NCI-H748 (cell line): ENCODE data around the gene MYRF.

Source experiments
- DNase-seq: peaks from one replicate; lab custom pipeline; 2025; ENCODE audit not compliant: unreplicated experiment; lab: John Stamatoyannopoulos, UW

The MYRF gene

DNA sequence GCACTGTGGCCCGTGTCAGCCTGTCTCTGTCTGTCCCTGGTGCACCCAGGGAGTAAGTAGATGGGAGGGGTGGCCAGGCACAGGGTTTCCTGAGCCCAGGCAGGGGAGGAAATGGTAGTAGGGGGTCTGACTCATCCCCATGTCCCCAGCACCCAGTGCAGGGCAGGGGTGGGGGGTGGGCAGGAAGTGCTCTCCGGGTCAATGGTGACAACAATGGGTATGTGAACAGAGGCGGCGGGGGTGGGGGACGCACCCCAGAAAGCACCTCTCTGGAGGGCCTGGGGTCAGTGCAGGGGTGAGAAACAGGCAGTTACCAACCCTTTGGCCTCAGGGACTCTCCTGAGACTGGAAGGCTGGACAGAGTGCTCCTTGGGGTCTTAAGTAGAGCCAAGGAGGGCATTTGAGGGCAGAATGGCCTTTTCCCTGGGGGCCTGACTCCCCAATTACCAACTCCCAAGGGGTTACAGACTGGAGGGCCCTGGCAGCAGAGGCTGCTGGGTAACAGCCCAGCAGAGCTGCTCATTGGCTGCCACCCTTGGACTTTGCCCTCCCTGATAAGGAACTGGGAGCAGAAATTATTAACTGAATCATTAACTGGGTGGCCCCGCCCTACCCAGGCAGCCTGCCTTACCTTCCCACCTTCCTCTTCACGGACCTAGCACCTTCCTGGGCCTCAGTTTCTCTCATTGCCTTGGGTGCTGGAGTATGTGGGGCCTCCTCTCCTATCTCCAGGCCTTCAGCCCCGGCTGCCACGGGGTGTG, 4.2 kb downstream of the MYRF start:
- no peak for DNase-seq

DNA sequence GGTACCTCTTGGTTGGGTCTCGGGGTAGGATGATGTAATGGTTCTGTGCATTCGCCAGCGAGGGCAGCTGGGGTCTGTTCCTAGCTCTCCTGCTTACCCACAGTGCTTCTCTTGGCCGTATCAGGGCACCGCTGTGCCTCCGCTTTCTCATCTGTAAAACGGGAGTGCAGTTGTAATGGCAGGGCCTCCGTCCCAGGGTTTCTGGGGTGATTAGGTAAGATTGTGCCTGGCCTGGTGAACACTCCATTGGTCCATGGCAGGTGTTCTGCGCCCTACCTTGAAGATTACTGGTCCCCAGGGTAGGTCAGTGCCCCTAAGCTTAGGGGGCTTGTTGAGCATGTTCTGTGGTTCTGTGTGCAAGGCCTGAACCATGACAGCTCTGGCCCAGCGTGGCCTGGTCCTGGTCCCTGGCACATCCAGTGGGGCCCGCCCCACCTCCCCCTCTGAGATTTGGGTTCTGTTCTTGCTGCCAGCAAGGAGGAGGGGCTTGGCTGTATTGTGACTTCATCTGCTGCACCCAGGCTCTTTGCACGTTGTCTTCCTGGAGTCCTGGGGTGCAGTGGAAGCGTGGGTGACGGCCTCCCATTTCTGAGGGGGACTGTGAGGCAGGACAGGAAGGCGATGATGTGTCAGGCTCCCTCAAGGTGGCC, 4.9 kb downstream of the MYRF start:
- no peak for DNase-seq

DNA sequence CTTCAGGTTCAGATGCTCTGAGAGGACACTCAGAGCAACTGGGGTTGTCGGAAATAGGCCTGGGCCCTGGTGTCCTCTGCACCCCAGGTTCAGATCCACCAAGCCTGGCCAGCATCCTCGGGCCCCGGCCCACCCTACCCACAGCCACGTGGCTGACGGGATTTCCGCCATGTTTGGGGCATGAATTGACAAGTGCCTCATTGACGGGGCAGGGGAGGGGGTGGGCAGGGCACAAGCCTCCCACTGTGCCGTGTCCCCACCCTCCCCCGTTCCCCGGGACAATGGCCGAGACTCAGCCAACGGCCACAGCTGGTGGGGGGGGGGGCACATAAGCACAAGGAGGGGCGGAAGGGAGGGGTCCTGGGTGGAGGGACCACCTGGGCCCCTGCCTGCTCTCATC, 8.5 kb downstream of the MYRF start:
- no peak for DNase-seq

DNA sequence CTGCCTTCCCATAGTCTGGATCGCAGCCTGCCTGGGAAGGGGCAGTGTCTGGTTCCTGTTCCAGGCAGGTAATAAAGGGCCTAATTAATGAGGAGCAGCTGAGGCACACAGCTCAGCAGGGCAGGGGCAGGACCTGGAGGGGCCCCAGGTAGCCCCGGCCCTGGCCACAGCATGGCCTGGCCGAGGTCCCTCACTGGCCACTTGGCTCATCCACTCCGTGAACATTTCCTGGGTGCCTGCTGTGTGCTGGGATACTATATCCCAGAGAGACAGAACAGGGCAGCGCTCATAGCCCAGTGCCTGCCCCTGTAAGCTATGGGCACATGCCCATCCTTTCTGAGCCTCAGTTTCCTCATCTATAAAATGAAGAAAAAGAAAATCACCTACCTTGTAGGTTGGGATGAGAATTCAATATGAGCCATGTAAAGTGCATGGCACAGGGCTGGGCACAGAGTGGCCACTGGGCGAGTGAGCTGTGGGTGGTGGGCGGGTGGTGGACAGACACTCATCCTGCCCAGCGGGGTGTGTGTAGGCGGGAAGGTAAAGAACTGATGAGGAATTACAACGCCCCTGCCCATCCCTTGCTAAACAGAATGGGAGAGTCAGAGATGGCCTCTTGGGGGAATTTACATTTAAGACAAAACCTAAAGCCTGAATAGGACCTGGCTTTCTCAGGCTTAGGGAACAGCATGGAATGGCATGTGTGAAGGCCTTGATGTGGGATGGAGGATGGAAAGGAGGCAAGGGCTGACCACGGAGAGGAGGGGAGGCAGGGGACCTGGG, 9.2 kb downstream of the MYRF start:
- no peak for DNase-seq

DNA sequence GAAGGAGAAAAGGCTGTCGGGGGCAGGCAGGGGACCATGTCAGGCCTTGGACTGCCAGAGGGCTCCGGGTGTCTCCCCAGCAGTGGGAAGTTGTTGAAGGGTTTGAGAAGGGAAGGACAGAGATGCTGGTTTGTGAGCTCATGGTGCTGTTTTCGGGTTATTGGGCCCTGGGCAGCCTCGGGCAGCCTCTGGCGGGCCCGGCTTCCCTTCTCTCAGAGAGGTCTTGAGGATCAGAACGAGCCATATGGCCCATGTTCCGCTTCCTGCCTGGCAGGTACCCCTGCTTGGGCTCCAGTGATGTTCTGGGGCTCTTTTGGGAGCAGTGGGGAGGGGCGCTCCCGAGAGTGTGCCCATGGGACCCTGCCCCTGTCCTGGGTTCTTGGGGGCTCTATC, 9.8 kb downstream of the MYRF start:
- no peak for DNase-seq

DNA sequence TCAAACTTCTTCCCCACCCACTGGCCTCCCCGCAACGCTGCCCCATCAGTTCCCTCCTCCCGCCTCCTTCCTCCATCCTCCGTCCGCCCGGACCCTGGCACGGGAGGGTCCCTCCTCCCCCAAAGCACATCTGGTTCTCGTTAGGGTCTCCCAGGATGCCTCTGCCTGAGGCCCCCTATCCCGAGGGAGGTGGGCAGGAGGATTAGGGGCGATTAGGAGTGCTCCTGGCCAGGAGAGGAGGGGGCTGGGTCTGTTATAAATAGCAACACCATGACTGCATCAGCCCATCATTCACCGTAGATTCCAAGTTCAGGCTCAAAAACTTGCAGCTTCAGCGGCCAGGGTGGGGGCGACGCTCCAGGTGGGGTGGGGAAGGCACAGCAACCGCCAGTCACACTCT, 10.4 kb downstream of the MYRF start:
- no peak for DNase-seq

DNA sequence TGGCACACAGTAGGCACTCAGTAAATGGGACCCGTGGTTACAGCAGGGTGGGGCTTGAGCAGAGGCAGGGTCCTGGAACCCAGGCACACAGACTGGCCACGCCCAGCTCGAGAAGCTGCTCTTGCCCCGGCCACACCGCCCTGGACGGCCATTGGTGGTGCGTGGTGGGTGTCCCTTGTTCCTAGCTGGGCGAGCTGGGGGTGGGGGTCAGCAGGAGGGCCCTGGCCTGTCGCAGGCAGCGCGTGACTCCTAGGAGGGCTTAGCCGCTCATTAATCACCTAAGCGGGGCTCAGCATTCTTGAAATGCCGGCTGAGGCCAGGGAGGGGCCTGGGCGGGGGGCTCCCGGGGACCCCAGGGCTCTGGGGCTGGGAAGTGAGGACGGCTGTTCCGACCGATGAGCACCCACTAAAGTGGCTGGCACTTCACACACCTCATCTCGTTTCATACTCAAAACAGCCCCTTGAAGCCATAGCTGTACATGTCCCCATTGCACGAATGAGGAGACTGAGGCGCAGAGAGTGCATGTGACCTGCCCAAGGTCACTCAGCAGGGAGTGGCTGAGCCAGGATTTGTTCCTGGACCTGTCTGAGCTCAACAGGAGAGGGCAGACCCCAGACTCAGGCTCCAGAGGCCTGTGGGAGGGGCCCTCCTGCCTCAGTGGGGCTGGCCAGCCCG, 11.6 kb downstream of the MYRF start:
- DNase-seq = no peak

DNA sequence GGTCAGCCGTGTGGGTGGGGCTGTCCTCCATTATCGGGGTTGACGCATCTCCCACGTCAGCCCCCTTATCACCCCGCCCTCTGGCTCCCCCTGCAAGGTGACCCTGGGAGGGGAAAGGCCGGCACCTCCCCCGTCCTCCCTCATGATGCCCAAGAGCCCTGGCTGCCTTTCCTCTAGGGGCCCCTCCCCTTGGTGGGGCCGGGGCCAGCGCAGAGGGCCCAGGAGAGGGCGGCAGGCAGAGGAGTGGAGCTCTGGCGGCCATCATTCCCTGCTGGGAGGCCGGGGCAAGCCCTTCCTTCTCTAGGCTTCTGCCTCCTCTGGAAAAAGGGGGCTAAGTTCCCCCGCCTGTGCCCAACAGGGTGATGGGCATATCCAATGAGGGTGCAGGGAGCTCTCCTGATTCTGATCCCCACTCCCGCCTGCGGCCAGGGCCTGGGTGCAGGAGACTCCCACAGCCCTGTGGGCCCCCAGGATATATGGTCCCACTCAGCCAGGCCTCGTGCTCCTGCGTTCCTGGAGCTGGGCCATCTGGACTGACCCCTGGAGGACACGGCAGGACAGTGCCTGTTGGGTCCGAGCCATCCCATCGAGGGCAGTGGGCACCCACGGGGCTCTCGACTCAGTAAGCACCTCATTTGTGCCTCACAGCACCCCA, 12.3 kb downstream of the MYRF start:
- no peak for DNase-seq

DNA sequence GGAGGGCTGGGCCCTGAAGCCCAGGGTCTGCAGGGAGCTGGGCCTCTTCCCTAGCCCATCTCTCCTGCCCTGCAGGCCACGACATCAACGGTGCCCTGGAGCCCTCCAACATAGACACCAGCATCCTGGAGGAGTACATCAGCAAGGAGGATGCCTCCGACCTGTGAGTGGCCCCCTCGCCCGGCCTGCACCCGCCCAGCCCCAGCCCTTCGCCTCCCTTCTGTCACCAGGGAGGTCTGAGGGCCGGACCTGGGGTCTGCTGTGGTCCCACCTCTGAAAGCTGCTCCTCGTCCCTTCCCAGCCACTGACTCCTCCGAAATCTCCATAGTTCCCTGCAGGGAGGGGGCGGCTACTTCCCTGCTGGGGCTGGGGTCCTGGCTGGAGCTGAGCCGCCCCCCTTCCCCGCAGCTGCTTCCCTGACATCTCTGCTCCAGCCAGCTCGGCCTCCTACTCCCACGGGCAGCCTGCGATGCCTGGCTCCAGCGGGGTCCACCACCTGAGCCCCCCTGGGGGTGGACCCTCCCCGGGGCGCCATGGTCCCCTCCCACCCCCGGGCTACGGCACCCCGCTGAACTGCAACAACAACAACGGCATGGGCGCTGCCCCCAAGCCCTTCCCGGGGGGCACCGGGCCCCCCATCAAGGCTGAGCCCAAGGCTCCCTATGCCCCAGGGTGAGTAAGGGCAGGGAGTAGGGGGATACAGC, 13.3 kb downstream of the MYRF start:
- DNase-seq = no peak

DNA sequence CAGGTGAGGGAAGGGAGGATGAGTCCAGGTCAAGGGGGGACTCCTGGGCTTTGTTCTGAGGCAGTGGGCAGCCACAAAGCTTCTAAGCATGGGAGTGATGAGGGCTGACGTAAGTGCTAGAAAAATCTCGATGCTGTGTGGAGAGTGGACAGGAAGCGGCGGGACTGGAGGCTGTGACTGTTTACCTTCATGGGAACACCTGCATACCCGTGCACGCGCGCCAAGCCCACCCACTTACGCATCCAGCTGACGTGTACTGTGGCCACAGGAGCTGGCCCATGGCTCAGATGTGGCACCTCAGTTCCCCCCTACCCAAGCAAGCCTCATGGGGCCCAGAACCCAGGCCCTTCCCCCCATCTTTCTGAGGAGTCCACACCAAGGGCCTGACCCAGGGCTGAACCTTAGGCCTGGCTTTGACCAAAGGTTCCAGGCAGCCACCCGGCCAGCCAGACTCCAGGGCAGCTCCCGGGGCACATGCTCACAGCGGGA, 14.0 kb downstream of the MYRF start:
- DNase-seq = peak; percentile 19

DNA sequence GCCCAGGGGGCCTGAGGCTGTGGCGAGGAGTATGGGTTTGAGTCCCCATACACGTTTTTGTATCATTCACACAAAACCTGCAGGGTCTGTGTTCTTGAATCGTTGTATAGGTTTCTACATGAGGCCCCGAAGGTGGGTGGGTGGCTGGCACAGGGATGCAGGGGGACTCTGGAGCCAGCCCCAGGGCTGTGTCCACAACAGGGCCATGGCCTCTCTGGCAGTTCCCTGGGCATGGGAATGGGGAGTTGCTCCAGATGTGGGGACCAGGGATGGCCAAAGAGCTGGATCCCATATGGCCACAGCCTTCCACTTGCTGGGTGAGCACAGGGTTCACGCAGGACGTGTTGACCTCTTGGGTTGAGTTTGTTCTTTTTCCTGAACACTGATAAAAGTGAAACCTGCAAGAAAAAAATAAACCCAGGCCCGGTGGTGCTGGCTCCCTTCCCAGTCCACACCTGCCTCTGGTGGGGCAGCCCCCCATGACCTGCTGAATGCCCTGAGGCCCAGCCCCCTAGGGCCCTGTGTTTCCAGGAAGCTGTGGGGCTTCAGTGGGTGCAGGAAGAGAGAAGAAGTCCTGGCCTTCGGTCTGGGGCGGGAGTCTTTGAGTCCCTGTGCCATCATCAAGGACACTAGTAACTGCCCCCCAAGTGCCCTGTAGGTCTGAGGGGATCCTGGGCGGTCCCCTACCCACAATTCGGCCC, 16.1 kb downstream of the MYRF start:
- DNase-seq = no peak

DNA sequence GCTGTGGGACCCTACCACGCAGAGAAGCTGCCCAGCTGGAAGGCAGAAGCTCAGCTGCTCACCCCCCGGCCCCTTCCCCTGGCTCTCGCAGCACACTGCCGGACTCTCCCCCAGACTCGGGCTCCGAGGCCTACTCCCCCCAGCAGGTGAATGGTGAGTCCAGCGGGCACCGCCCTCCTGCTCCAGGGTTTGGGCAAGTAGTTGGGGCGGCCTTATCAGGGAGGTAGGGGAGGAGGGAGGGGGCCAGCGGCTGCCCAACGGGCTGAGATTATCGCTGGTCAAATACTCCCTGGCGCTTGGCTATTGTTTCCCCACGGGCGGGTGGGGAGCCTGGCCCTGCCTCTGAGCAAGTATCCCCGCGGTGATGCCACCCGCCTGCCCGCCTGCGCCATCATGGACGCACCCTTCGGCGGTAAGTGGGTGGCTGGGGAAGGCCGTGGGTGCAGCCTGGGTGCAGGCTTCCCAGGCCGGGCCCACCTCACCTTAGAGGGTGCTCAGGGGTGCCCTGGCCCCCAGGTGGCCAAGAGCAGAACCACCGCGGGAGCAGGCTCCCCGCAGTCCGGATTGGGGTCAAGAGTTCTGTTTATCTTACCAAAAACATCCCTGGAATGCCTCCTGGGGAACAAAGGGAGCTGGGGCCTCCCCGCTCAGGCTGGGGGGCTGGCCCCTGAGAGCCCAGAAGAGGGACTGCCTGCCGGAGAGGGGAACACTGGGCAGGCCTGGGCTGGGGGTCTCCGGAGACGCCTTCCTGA, 16.9 kb downstream of the MYRF start:
- no peak for DNase-seq

DNA sequence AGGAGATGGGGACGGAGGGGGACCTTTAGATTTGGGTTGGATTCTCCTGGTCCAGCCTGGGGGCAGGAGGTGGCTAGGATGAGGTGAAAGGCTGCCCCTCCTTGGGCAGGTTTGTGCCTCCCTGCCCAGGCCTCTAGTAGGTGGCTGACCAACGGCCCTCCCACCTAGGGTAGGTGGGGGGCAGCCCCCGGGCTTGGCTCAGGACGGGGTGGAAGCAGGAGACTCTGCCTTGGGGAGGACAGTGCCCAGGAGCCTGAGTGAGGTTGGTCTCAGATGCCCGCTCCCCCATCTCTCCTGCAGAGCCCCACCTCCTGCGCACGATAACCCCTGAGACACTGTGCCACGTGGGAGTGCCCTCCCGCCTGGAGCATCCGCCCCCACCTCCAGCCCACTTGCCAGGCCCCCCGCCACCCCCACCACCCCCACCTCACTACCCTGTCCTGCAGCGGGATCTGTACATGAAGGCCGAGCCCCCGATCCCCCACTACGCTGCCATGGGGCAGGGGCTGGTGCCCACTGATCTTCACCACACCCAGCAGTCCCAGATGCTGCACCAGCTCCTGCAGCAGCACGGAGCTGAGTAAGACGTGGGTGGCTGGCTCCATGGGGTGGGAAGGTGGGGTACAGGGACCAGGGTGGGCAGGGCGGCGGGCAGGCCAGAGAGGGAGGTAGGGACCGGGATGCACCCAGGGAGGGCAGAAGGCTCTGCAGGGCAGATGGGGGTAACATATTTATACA, 17.7 kb downstream of the MYRF start:
- no peak for DNase-seq

DNA sequence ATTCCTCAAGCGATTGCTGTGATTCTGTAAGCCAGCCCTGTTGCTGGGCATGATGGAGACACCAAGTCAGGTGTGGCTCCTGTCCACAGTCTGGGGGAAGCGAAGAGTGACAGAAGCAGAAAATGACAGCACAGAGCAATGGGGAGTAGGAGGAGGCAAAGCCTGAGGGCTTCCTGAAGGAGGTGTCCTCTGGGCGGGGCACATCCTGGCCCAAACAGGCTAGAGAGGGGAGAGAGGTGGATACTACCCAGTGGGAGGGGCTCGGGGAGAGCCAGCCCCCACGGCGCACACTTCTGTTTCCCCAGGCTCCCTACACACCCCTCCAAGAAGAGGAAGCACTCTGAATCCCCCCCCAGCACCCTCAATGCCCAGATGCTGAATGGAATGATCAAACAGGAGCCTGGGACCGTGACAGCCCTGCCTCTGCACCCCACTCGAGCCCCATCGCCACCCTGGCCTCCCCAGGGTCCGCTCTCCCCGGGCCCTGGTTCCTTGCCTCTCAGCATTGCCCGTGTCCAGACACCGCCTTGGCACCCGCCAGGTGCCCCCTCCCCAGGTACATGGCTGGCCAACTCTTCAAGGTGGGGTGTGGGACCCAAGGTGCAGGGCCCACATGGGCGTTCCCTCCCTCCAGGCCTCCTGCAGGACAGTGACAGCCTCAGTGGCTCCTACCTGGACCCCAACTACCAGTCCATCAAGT, 18.9 kb downstream of the MYRF start:
- no peak for DNase-seq

DNA sequence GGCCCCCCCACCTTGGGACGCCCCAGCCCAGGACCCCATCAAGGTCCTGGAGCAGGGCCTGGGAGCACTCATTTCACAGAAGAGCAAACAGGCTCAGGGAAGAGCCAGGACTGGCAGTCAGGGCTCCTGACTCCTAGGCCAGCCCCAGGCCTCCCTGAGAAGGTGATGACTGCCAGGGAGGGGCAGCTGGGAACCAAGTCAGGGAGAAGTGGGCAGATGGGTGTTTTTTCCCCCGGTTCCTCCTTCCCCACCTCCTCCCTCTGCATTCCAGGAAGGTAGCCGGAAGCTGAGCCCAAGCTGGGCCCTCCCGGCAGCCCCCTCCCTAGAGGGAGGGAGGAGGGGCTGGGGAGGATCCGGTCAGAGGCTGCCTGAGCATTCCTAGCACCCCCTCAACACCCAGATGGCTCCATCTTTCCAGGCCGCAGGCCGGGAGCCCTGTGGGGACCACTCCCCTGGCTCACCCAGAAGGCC, 19.6 kb downstream of the MYRF start:
- DNase-seq = no peak

DNA sequence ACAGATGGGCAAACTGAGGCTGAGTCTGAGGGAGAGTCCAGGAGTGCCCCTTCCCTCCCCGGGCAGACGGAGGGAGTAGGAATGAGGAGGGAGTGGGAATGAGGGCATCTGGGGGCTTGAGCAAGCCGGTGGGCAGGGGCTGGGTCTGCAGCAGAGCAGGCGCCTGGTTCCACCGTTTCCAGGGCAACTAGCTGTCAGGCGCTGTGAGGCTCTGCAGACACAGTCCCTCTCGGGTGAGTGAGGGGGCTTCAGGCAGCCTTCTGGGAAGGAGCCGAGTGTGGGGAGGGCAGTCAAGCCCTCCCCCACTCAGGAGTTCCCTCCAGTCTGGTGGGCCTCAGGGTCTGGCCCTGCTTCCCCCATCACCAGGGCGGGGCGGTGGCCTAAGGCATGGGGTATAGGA, 20.9 kb downstream of the MYRF start:
- DNase-seq = no peak

DNA sequence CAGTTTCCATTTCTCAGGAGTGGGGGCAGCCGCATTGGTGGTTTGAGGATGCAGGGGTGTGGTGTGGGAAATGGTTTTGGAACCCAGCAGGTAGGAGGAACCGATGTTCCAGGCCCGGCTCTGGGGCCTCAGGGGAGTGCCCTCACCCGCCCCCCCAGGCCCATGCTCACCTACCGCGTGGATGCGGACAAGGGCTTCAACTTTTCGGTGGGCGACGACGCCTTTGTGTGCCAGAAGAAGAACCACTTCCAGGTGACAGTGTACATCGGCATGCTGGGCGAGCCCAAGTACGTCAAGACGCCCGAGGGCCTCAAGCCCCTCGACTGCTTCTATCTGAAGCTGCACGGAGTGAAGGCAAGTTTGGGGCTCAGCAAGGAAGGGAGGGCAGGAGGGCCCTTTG, 21.4 kb downstream of the MYRF start:
- no peak for DNase-seq

DNA sequence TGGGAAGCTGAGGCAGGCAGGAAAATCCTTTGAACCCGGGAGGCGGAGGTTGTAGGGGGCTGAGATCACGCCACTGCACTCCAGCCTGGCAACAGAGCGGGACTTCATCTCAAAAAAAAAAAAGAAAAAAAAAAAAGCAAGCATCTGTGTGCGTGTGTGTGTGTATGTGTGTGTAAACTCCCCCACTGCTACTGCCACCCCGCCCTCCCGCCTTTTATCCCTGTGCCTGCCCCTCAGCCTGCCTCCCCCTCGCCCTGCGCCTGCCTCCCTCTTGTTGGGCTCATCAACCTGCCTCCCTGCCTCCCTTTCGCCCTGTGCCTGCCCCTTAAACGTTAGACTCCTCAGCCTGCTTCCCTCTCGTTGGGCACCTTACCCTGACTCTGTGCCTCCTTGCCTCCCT, 22.0 kb downstream of the MYRF start:
- no peak for DNase-seq
